Left colon (tissue), 2 donors: ENCODE data around the gene CCRL2. TPM values are rescaled to one million over a fixed set of nuclear protein-coding genes. Genes with fewer than 3 reads are reported as not detected.
A peak's percentile ranks its signal among the peaks of the same experiment; 100 is the strongest.
"Not testable (repeated sequence)": the region's sequence is repeated elsewhere in the genome, so short reads cannot be mapped to it uniquely, and the experiment has no call there.

Source experiments
- ATAC-seq: fragments of 200-7000 bp; cut with Tn5 transposase; one replicate; pipeline ENCODE4 v1.9.1; 2020; ENCODE audit warnings: mild to moderate bottlenecking, moderate library complexity
- DNase-seq, 2 donors: peaks; one replicate each; pipeline ENCODE4 v3.0.0-alpha.2; 2020
- intact Hi-C, 2 donors: fragments of 100-400 bp; cut with DNase I in 1 of 2; cut with micrococcal nuclease in 1 of 2; formaldehyde crosslinking; loops; one replicate each; pipeline versions ENCODE4 v1.11.2 to v1.14.0; 2022; cut with DNase I, micrococcal nuclease
- total RNA-seq, 2 donors: library from RNA; stranded (reverse); fragmentation: NEBNext Ultra II Directional; extraction: Animal tissue kit (Norgen Biotek cat#: 25700); gene quantifications; one replicate each; pipeline ENCODE4 v1.2.1, GENCODE V29; 2021
- donor health status: DM: no; HTN: no; CAD: no.
- donor health status: DM: yes; HTN: yes; CAD: no.

Gene CCRL2
- total RNA-seq, 2 donors from 2014 or later: 18.3 to 19.4 TPM

DNA sequence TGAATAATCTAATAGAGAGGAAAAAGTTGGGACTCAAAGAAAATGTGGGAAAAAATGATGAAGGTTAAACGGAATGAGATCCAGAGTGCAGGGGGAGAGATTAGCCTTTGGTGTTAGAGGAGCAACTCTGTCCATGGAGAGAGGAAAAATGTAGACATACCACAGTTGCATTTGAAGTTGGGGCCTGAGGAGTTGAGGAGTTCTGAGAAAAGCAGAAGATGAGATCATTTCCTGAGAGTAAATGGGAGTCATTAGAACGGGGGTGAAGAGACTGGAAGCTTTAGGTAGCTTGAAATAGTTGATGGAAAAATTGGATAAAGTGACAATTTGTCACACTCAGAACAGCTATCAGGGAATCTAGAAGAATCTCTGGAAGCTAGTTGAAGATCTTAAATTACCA, 7.5 kb upstream of the CCRL2 start:
- DNase-seq: no peak
- intact Hi-C loops: no loop called here
- ATAC-seq: no peak

DNA sequence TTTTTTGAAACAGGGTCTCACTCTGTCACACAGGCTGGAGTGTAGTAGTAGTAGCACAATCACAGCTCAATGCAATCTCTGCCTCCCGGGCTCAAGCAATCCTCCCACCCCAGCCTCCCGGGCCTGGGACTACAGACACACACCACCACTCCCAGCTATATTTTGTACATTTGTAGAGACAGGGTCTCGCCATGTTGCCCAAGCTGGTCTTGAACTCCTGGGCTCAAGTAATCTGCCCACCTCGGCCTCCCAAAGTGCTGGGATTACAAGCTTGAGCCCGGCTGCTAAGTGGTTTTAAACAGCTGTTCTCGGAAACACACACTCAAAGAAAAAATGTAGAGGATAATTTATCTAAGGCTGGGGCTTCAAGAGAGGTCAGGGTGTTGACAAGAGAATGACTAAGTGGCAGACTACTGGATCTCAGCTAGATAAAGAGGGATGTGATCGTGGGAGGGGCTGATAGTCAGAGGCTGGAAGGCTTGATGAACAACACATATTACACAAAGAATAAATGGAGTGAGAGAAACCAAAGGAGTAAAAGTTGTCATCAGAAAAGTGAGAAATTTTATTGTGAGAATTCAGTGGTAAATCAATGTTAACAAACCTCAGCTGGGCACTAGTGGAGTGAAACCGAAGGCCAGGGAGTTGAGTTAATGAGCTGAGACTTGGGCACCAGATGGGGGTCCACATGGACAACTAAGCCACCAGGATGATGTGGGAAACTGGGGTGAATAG, 6.9 kb upstream of the CCRL2 start:
- intact Hi-C loops: no loop called here
- no peak for DNase-seq
- ATAC-seq: no peak

DNA sequence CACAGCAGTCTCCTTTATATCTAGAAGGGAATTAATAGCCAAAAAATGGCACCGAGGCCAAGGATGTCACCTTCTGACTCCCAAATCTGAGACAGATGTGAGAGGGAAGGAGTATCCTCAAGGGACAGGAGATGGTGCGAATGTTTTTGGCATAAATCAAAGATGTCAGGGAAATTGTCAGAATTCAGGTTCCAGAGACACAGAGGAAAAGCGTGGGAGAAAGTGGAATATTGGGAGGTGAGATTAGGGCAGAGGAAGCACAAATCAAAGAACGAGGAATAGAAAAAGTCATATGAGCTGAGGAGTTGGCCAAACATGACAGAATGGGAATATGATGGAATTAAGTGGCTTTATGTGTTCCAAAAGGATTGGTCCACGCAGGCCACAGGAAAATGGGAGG, 6.2 kb upstream of the CCRL2 start:
- intact Hi-C loops: no loop called here
- no peak for DNase-seq
- ATAC-seq: no peak

DNA sequence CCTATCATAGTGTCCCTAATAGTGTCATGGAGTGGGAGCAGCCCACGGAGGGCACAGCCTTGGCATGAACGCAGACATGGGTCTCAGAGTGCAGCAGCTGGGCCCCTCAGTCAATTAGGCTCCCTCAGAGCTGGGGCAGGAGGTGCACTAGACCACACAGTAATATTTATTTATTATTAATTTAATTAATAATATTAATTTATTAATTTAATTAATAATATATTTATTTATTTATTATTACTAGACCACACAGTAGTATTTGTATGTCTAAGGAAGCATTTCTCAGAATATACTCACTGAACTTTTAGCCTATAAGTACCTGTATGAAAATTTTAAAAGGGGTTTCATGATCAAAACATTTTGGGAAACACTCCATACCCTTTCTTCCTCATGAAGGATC, 5.5 kb upstream of the CCRL2 start:
- DNase-seq: no peak
- no peak for ATAC-seq
- intact Hi-C loops: no loop called here

DNA sequence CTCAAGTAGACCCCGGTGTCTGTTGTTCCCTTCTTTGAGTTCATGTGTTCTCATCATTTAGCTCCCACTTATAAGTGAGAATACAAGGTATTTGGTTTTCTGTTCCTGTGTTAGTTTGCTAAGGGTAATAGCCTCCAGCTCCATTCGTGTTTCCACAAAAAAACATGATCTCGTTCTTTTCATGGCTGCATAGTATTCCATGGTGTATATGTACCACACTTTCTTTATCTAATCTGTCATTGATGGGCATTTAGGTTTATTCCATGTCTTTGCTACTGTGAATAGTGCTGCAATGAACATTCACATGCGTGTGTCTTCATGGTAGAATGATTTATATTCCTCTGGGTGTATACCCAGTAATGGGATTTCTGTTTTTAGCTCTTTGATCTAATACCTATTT, 4.2 kb upstream of the CCRL2 start:
- ATAC-seq, intact Hi-C loops, DNase-seq: not testable (repeated sequence)

DNA sequence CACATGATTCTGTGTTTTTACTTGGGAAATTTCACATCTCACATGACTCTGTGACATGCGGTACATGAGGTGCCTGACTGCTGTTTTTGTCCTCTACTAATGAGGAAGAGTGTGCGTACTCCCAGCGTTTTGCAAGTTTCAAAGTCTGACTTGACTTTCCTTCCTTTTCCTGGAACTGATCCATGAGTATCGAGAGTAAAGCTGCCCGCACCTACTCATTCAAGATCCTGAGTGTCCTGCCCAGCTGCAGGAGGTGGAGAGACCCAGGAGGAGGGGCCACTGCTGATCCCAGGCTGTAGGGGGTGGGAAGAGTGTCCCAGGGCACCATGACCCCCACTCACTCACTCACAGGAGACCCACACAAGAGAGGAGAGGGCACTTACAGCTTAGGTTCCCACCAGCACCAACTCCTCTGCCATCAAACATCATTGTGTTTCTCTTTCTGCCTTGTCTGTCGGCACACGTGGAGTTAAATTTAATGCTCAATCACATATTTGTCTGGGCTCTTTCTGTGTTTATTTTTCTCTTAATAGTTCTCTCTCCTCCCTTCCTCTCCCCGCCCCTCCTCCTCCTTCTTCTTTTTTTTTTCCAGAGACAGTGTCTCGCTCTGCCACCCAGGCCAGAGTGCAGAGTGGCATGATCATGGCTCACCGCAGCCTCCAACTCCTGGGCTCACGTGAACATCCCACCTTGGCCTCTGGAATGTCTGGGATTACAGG, 1.6 kb upstream of the CCRL2 start:
- ATAC-seq (peak; percentile 73), DNase-seq (peak; percentile 65 to 83)
- intact Hi-C loops: no loop called here

DNA sequence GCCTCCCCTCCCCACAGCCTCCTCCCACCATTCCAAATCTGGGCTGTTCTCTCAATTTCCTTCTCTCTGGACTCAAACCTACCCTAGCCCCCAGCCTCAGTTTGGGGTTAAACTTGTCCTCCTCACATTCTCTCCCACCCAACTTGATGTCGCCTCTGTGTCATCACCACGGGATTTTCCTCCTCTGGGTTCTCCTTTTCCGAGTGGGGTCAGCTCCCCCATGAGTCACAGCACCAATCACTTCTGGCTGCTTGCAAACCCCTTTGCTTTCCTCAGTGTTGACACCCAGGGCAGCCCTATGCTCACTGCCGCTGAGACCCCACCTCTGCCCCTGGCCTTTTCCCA, 644 bp upstream of the CCRL2 start:
- intact Hi-C loops: no loop called here
- ATAC-seq (no peak), DNase-seq (peak in 1 of 2 donors; percentile 52)

DNA sequence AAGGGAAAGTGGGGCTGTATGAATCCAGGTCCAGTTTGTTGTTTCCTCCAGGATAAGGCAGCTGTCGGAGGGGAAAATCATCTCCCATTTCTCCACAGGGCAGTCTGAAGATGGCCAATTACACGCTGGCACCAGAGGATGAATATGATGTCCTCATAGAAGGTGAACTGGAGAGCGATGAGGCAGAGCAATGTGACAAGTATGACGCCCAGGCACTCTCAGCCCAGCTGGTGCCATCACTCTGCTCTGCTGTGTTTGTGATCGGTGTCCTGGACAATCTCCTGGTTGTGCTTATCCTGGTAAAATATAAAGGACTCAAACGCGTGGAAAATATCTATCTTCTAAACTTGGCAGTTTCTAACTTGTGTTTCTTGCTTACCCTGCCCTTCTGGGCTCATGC, 911 bp downstream of the CCRL2 start:
- no peak for ATAC-seq
- intact Hi-C loops: no loop called here
- no peak for DNase-seq

DNA sequence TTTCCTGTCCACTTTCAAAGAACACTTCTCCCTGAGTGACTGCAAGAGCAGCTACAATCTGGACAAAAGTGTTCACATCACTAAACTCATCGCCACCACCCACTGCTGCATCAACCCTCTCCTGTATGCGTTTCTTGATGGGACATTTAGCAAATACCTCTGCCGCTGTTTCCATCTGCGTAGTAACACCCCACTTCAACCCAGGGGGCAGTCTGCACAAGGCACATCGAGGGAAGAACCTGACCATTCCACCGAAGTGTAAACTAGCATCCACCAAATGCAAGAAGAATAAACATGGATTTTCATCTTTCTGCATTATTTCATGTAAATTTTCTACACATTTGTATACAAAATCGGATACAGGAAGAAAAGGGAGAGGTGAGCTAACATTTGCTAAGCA, 1.8 kb downstream of the CCRL2 start:
- ATAC-seq: no peak
- intact Hi-C loops: no loop called here
- DNase-seq: no peak

DNA sequence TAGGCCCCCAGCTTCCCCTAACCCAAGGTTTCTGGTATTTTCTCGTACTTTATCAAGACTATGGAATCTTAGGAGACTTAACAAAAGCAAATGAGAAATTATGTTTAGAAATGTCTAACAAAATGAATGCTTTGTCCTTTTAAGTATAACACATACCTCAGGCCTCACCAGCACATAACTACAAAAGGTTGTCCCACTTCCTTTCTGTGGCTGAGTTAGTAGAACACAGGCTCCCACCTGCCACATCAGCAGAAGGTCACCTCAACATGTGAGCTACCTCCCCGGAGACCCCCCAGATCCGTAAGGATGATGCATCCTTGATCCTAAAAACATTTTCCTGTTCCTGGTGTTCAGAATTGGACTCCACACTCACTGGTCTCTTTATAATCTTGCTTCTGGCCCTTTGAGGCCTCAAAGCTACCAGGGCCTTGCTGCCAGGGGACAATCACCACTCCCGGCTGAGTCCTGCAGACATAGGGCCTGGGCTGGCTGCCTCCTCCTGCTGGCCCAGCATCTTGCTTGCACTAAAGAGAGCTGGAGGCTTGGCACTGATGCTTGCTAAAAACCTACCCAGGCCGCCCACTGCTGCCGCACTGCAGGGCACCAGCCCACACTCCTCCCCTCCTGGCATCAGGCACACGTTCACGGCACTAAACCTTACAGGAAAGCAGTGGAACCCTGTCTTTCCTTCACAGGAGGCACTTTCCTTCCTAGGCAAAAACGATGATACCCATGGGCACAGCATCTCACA, 2.9 kb downstream of the CCRL2 start:
- ATAC-seq (no peak), DNase-seq (no peak)
- intact Hi-C loops: no loop called here

DNA sequence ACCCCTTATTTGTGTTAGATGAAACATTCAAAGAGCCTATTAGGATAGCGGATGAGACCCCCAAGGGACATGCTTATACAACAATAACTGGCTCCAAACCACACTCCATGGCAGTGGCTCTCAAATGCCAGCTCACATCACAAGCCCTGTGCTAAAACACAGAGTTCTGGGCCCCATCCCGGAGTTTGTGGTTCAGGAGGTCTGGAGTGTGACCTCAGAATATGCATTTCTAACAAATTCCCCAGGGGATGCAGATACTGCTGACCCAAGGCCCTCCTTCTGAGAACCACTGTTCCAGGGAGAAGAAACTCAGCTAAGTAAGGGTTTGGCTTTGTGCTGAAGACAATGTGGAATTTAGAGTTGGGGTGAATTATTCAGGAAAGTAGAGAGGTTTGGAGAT, 3.6 kb downstream of the CCRL2 start:
- intact Hi-C loops: no loop called here
- ATAC-seq (no peak), DNase-seq (no peak)

DNA sequence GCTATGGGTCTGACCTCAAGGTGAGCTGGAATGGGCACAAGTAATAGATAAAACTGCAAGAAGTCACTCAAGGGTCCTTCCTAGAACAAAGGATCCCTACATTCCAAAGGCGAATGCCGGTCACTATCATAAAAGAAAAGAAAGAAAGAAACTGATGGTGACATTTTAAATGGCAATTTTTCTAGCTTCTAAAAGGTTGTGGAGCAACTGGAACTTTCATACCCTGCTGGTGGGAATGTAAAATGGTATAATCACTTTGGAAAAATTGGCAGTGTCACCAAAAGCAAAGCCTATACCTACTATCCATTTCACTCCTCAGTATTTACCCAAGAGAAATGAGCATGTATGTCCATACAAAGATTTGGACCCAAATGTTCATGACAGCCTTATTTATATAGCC, 4.2 kb downstream of the CCRL2 start:
- DNase-seq: no peak
- intact Hi-C loops: no loop called here
- ATAC-seq: no peak

DNA sequence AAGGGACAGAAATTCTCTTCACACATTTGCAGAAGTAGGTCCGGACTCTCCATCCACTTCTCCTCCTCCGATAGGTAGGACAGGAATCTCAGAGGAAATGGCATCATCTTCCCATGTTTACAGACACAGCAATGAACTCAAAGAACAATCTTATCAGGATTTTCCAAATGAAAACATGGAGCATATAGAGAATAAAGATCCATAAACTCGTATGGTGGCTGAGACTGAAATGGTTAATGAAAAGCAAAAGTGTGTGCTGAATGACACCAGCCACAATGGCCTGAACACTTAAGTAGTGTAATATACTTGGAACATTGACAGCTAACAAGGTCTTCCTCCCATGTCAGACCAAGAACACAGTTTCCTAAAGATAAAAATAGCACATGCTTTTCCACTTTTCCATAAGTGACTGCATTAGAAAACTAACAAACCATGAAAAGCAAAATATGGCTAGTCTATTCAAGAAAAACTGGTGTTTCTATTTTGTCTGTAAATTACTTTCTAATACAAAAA, 5.8 kb downstream of the CCRL2 start:
- ATAC-seq (no peak), DNase-seq (no peak)
- intact Hi-C loops: no loop called here

DNA sequence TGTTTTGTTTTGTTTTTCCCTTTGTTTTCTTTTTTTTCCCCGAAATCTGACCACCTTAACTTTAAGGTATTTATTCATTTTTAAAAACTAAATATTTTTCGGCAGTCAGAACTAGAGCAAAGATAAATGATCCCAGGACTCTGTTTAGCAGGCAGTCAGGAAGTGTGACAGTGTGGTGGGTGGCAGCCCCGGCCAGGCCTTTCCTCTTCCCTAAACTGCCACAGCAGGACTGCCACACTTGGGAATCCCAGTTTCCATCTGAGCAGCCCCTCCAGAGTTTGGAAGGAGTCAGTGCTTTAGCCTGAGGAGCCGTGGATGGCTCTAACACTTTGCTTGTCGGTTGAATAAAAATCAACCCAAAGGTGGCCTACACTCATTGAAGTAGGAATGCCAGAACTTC, 6.9 kb downstream of the CCRL2 start:
- intact Hi-C loops: no loop called here
- DNase-seq (no peak), ATAC-seq (no peak)

DNA sequence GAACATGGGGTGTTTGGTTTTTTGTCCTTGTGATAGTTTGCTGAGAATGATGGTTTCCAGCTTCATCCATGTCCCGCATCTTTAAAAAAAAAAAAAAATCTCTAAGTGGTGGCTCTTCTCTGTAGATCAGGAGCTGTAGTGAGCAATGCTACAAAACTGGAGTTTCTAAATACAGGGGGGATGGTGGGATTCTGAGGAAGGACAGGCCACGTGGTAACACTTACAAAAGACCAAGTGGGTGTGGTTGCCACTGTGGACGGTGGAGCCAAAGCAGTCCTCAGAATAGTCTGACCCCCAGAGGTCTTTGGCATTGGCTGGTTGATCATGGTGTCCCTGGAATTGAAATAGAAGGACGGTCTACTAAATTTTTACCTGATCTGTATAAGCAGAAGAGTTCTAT, 7.7 kb downstream of the CCRL2 start:
- DNase-seq (no peak), ATAC-seq (no peak)
- intact Hi-C loops: no loop called here

DNA sequence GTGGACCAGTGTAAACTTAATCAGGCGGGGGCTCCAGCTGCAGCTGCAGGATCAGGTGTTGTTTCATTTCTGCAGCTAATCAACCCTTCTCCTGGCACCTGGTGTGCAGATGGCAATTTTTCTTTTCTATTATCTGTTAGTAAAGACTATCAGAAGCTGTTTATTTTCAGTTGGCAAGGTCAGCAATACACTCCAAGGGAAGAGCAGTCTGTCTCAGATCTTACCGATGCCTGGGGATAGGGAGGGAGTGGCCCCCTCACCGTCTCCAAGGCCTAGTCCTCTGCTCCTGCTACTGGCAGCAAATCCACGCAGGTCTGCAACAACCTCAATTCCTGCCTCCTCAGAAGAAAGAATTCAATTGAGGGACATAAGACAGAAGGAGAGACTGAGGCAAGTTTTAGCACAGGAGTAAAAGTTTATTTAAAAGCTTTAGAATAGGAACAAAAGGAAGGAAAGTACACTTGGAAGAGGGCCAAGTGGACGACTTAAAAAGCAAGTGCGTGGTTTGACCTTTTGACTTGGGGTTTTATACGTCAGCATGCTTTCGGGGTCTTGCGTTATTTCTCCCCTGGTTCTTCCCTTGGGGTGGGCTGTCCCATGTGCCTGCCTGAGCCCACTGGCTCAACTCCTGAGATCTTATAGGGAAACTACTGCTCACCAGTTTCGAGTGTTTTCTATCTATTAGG, 9.2 kb downstream of the CCRL2 start:
- peak; percentile 78 for ATAC-seq
- DNase-seq: no peak
- intact Hi-C loops: no loop called here

DNA sequence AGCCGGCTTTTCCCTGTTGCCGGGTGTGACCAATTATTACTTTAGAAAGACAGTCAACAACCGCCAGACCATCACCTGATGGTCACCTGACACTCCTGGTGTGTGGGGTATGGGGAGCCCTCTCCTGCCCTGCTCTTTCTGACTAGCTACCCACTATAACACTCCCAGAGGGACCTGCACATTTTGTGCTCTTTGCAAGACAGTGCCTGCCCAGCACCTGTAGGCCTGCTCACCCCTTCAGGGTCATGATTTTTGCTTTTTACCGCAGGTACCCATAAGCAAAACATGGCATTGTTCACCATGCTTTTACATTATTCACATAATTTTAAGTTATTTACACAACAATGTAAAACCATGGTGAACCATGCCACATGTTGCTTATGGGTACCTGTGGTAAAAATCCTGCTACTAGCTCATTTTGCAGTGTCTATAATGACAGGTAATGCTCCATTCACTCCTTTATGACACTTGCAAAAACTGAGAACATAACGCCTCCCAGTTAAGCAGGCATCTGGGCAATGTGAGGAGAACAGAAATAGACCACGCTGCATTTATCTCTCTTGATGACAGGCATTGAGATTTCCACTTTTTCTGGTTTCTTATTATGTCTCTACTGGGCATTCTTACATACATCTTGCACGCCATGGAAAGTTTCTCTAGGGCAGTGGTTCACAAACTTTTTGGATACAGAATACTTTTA, 9.9 kb downstream of the CCRL2 start:
- ATAC-seq: peak; percentile 23
- intact Hi-C loops: no loop called here
- no peak for DNase-seq

DNA sequence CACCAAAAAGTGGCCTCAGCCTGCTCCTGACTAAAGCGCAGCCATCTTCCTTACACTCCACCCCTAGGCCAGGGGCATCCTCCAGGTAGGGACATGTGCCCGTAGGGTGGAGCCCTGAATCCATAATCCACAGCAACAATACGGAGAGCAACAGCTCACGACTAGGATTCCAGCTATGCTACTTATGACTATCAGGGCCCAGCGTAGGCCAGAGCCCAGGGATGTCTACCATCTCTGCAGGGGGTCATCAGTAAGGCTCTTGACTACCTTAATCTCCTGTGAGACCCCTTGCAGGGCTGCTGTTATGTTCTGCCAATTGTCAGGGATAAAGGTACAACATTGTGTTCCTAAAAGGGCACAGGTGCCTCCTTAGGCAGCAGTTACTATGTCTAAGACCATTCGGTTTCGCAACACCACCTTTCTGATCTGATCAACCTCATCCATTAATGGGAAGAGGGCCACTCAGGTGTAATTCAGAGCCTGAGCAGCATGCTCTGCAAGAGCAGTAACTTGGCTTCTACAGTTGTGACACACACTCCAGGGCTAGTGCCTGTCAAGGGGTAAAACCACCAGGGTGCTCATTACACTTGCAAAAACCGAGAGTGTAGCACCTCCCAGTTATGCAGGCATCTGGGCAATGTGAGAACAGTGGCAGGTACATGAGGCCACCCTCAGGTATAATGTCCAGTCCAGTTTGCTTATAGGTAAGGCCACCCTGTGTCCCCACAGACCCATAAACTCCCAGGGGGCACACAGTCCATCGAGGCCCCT, 11.0 kb downstream of the CCRL2 start:
- ATAC-seq (no peak), DNase-seq (no peak)
- intact Hi-C loops: no loop called here
